HepG2 (cell line): ENCODE data around the gene SPINK9. TPM values are rescaled to one million over a fixed set of nuclear protein-coding genes. Genes with fewer than 3 reads are reported as not detected.

Experiments
- CEBPB ChIP-seq: IDR thresholded peaks from 2 replicates; pipeline ENCODE4 v1.6.1; 2011; ENCODE audit warnings: low read depth, low read length, improper control_type of control experiment, borderline replicate concordance
- GATAD1 ChIP-seq: IDR thresholded peaks from 2 replicates; pipeline ENCODE4 v1.6.1; 2016; ENCODE audit warnings: missing genetic modification reagents, missing compliant biosample characterization
- GATAD2A ChIP-seq: IDR thresholded peaks from 2 replicates; pipeline ENCODE4 v1.6.1; 2016
- RAD21 ChIP-seq: fragments of 450-650 bp; formaldehyde crosslinking; IDR thresholded peaks from 2 replicates; pipeline ENCODE4 v1.5.0; 2020; ENCODE audit warnings: mild to moderate bottlenecking
- SP2 ChIP-seq: sonication (generic); formaldehyde crosslinking; IDR thresholded peaks from 2 replicates; pipeline ENCODE4 v1.5.1; 2020; ENCODE audit warnings: mild to moderate bottlenecking, missing genetic modification reagents
- ZBTB7B ChIP-seq: sonication (generic); formaldehyde crosslinking; IDR thresholded peaks from 2 replicates; pipeline ENCODE4 v1.4.0; 2020; ENCODE audit warnings: missing genetic modification reagents
- ZNF160 ChIP-seq: sonication (generic); formaldehyde crosslinking; IDR thresholded peaks from 2 replicates; pipeline ENCODE4 v1.8.0; 2022; ENCODE audit warnings: mild to moderate bottlenecking, inconsistent platforms, missing genetic modification reagents
- ZNF335 ChIP-seq: sonication (generic); formaldehyde crosslinking; IDR thresholded peaks from 2 replicates; pipeline ENCODE4 v1.4.0; 2020; ENCODE audit warnings: missing genetic modification reagents
- ZNF792 ChIP-seq: IDR thresholded peaks from 2 replicates; pipeline ENCODE4 v1.6.1; 2016
- polyA plus RNA-seq, 8 experiments: library from polyadenylated mRNA; depleted of rRNA in 3 of 8; stranded (reverse) in 7 of 8; unstranded in 1 of 8; fragments of >200 nt; fragmentation: Illumina TruSeq in 4 of 8; extraction: Trizol in 4 of 8; gene quantifications; 2 replicates each; pipeline versions ENCODE4 v1.2.1 to v1.2.3, GENCODE V29; 2011 to 2016; ENCODE audit warnings: low read depth in 4 of 8, missing spikeins in 1 of 8, mixed read lengths in 1 of 8; ENCODE audit not compliant: insufficient read depth in 1 of 8
- total RNA-seq, 5 experiments: library from RNA; depleted of rRNA; stranded (reverse); fragments of >200 nt; fragmentation: Illumina TruSeq; extraction: Trizol; gene quantifications; 2 replicates each; pipeline ENCODE4 v1.2.3, GENCODE V29; 2016; ENCODE audit warnings: low read depth in 1 of 5
- TF ChIP-seq, protein P1 (sequence below): IDR thresholded peaks from 2 replicates; pipeline ENCODE4 v1.4.0; 2020; ENCODE audit warnings: mild to moderate bottlenecking, missing genetic modification reagents
- TF ChIP-seq, protein P2 (sequence below): sonication (generic); formaldehyde crosslinking; IDR thresholded peaks from 2 replicates; pipeline ENCODE4 v1.5.1; 2020; ENCODE audit warnings: mild to moderate bottlenecking, missing genetic modification reagents, borderline replicate concordance
- TF ChIP-seq, protein P3 (sequence below): sonication (generic); formaldehyde crosslinking; IDR thresholded peaks from 2 replicates; pipeline ENCODE4 v1.4.0; 2020; ENCODE audit warnings: missing genetic modification reagents, borderline replicate concordance
- TF ChIP-seq, protein P4 (sequence below), 2 experiments: sonication (generic) in 1 of 2; formaldehyde crosslinking in 1 of 2; IDR thresholded peaks; 2 replicates each; pipeline versions ENCODE4 v1.4.0 to v1.6.1; 2018 to 2020; ENCODE audit warnings: missing genetic modification reagents in 2 of 2, borderline replicate concordance in 1 of 2, low read depth in 1 of 2, mild to moderate bottlenecking in 1 of 2, missing biosample characterization in 1 of 2

Gene SPINK9
- total and polyA plus RNA-seq, 2 of the 13 experiments (the other 11 are each of a cell fraction or from before 2014, with no cell fraction given) = not detected

DNA sequence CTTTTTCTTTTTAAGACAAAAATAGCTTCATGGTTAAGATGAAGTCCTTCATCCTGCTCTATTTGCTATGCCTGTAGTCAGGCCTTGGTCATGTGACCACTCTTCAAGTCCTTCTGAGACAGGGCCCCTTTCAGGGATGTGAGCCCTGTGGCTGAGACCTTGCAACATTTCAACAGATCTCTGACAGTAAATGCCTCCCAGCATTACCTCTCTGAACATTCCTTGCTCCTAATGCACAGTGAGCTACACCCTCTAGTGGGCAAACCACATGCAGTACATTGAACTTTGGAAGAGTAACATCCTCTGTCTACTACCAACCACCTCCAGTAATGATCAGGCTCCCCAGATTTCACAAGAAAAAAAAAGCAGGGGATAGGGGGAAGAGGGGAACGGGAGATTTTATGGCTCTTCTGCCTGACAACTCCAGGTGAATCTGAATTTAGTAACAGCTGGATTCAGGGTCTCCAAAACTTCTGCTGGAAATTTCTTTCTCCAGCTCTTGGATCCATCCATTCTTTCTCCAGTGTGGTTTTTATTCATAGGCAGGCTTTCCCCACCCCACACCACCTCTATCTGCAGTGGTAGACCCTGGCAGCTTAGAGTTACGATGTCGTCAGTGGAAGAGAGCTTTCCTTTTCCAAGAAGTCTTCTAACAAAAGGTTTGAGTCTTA is 39.5 kb downstream of the SPINK9 start (continued):
- TF ChIP-seq, protein P1, sequence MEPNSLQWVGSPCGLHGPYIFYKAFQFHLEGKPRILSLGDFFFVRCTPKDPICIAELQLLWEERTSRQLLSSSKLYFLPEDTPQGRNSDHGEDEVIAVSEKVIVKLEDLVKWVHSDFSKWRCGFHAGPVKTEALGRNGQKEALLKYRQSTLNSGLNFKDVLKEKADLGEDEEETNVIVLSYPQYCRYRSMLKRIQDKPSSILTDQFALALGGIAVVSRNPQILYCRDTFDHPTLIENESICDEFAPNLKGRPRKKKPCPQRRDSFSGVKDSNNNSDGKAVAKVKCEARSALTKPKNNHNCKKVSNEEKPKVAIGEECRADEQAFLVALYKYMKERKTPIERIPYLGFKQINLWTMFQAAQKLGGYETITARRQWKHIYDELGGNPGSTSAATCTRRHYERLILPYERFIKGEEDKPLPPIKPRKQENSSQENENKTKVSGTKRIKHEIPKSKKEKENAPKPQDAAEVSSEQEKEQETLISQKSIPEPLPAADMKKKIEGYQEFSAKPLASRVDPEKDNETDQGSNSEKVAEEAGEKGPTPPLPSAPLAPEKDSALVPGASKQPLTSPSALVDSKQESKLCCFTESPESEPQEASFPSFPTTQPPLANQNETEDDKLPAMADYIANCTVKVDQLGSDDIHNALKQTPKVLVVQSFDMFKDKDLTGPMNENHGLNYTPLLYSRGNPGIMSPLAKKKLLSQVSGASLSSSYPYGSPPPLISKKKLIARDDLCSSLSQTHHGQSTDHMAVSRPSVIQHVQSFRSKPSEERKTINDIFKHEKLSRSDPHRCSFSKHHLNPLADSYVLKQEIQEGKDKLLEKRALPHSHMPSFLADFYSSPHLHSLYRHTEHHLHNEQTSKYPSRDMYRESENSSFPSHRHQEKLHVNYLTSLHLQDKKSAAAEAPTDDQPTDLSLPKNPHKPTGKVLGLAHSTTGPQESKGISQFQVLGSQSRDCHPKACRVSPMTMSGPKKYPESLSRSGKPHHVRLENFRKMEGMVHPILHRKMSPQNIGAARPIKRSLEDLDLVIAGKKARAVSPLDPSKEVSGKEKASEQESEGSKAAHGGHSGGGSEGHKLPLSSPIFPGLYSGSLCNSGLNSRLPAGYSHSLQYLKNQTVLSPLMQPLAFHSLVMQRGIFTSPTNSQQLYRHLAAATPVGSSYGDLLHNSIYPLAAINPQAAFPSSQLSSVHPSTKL (CRISPR knock-in tag) = peak; percentile 37
- TF ChIP-seq CEBPB (peak; percentile 53; the same call in 1 of the 2 replicates), ZNF335 (CRISPR knock-in tag) (no peak), ZBTB7B (CRISPR knock-in tag) (no peak), GATAD1 (0 out of 2 replicates have a peak, but pooled peaks have one; percentile 15), ZNF160 (no peak), GATAD2A (CRISPR knock-in tag) (peak; percentile 51; the same call in 1 of the 2 replicates), RAD21 (CRISPR knock-in tag) (peak; percentile 75), ZNF792 (CRISPR knock-in tag) (0 out of 2 replicates have a peak, but pooled peaks have one; percentile 35), SP2 (CRISPR knock-in tag) (no peak)
- TF ChIP-seq, protein P2, sequence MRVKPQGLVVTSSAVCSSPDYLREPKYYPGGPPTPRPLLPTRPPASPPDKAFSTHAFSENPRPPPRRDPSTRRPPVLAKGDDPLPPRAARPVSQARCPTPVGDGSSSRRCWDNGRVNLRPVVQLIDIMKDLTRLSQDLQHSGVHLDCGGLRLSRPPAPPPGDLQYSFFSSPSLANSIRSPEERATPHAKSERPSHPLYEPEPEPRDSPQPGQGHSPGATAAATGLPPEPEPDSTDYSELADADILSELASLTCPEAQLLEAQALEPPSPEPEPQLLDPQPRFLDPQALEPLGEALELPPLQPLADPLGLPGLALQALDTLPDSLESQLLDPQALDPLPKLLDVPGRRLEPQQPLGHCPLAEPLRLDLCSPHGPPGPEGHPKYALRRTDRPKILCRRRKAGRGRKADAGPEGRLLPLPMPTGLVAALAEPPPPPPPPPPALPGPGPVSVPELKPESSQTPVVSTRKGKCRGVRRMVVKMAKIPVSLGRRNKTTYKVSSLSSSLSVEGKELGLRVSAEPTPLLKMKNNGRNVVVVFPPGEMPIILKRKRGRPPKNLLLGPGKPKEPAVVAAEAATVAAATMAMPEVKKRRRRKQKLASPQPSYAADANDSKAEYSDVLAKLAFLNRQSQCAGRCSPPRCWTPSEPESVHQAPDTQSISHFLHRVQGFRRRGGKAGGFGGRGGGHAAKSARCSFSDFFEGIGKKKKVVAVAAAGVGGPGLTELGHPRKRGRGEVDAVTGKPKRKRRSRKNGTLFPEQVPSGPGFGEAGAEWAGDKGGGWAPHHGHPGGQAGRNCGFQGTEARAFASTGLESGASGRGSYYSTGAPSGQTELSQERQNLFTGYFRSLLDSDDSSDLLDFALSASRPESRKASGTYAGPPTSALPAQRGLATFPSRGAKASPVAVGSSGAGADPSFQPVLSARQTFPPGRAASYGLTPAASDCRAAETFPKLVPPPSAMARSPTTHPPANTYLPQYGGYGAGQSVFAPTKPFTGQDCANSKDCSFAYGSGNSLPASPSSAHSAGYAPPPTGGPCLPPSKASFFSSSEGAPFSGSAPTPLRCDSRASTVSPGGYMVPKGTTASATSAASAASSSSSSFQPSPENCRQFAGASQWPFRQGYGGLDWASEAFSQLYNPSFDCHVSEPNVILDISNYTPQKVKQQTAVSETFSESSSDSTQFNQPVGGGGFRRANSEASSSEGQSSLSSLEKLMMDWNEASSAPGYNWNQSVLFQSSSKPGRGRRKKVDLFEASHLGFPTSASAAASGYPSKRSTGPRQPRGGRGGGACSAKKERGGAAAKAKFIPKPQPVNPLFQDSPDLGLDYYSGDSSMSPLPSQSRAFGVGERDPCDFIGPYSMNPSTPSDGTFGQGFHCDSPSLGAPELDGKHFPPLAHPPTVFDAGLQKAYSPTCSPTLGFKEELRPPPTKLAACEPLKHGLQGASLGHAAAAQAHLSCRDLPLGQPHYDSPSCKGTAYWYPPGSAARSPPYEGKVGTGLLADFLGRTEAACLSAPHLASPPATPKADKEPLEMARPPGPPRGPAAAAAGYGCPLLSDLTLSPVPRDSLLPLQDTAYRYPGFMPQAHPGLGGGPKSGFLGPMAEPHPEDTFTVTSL (CRISPR knock-in tag) = no peak
- TF ChIP-seq, protein P3, sequence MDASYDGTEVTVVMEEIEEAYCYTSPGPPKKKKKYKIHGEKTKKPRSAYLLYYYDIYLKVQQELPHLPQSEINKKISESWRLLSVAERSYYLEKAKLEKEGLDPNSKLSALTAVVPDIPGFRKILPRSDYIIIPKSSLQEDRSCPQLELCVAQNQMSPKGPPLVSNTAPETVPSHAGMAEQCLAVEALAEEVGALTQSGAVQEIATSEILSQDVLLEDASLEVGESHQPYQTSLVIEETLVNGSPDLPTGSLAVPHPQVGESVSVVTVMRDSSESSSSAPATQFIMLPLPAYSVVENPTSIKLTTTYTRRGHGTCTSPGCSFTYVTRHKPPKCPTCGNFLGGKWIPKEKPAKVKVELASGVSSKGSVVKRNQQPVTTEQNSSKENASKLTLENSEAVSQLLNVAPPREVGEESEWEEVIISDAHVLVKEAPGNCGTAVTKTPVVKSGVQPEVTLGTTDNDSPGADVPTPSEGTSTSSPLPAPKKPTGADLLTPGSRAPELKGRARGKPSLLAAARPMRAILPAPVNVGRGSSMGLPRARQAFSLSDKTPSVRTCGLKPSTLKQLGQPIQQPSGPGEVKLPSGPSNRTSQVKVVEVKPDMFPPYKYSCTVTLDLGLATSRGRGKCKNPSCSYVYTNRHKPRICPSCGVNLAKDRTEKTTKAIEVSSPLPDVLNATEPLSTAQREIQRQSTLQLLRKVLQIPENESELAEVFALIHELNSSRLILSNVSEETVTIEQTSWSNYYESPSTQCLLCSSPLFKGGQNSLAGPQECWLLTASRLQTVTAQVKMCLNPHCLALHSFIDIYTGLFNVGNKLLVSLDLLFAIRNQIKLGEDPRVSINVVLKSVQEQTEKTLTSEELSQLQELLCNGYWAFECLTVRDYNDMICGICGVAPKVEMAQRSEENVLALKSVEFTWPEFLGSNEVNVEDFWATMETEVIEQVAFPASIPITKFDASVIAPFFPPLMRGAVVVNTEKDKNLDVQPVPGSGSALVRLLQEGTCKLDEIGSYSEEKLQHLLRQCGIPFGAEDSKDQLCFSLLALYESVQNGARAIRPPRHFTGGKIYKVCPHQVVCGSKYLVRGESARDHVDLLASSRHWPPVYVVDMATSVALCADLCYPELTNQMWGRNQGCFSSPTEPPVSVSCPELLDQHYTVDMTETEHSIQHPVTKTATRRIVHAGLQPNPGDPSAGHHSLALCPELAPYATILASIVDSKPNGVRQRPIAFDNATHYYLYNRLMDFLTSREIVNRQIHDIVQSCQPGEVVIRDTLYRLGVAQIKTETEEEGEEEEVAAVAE (CRISPR knock-in tag) = 0 out of 2 replicates have a peak, but pooled peaks have one; percentile 58
- TF ChIP-seq, protein P4, sequence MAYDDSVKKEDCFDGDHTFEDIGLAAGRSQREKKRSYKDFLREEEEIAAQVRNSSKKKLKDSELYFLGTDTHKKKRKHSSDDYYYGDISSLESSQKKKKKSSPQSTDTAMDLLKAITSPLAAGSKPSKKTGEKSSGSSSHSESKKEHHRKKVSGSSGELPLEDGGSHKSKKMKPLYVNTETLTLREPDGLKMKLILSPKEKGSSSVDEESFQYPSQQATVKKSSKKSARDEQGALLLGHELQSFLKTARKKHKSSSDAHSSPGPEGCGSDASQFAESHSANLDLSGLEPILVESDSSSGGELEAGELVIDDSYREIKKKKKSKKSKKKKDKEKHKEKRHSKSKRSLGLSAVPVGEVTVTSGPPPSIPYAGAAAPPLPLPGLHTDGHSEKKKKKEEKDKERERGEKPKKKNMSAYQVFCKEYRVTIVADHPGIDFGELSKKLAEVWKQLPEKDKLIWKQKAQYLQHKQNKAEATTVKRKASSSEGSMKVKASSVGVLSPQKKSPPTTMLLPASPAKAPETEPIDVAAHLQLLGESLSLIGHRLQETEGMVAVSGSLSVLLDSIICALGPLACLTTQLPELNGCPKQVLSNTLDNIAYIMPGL (CRISPR knock-in tag; IDR thresholded peaks at IDR 0.05; ENCODE audit: borderline replicate concordance in 1 of 2, low read depth in 1 of 2) = 0 out of 4 replicates have a peak, but pooled peaks of 1 of the 2 experiments have one; percentile 45
